ENCODE results near the gene SIGLEC12. TPM values are rescaled to one million over a fixed set of nuclear protein-coding genes. Genes with fewer than 3 reads are reported as not detected.

Gene SIGLEC12
- total and polyA plus RNA-seq, 9 of the 15 experiments (the other 6 are each of a cell fraction or from before 2014, with no cell fraction given) = 0.08 to 1.3 (median 0.54) TPM

- TF ChIP-seq PRPF4 (IDR thresholded peaks at IDR 0.05; ENCODE audit: insufficient read depth, low read depth, low read length, poor library complexity, severe bottlenecking) = no peak
- TF ChIP-seq PREB (CRISPR knock-in tag; IDR thresholded peaks at IDR 0.05) = no peak
- TF ChIP-seq JUND (IDR thresholded peaks at IDR 0.05; ENCODE audit: borderline replicate concordance, low read depth, low read length) = peak; percentile 85
- TF ChIP-seq JUND (tag; IDR thresholded peaks at IDR 0.05; ENCODE audit: borderline replicate concordance, low read depth, low read length) = peak; percentile 80; the same call in 2 of the 3 replicates
- TF ChIP-seq KDM4B (IDR thresholded peaks at IDR 0.05; ENCODE audit: borderline replicate concordance in 2 of 2, low read depth in 1 of 2) = no peak
- TF ChIP-seq FOXJ2 (tag; IDR thresholded peaks at IDR 0.05) = no peak
- TF ChIP-seq SOX6 (IDR thresholded peaks at IDR 0.05) = no peak
- no peak for TF ChIP-seq PTTG1 (tag; IDR thresholded peaks at IDR 0.05; ENCODE audit: low read depth)
- TF ChIP-seq VEZF1 (CRISPR knock-in tag; IDR thresholded peaks at IDR 0.05) = peak; percentile 8; the same call in 1 of the 2 replicates
- peak; percentile 76 for TF ChIP-seq ETV1 (tag; conservative IDR thresholded peaks at IDR 0.05; ENCODE audit: low read depth)
- peak; percentile 19 for TF ChIP-seq MAFK (IDR thresholded peaks at IDR 0.05; ENCODE audit: low read length)
- TF ChIP-seq NR2C2 (CRISPR knock-in tag; IDR thresholded peaks at IDR 0.05) = no peak
- TF ChIP-seq NR2C2 (tag; IDR thresholded peaks at IDR 0.05) = peak; percentile 63; the same call in 1 of the 2 replicates
- 0 out of 2 replicates have a peak, but pooled peaks have one; percentile 71 for TF ChIP-seq RNF2 (IDR thresholded peaks at IDR 0.05)
- TF ChIP-seq NRF1 (conservative IDR thresholded peaks at IDR 0.05 in 1 of 2, IDR thresholded peaks at IDR 0.05 in 1 of 2) = peak; percentile 94 to 95
- TF ChIP-seq POLR2H (tag; IDR thresholded peaks at IDR 0.05; ENCODE audit: low read depth) = no peak
- TF ChIP-seq ZNF778 (CRISPR knock-in tag; IDR thresholded peaks at IDR 0.05) = no peak
- no peak for TF ChIP-seq RAD21 (CRISPR knock-in tag; conservative IDR thresholded peaks at IDR 0.05 in 1 of 2, IDR thresholded peaks at IDR 0.05 in 1 of 2)
- TF ChIP-seq ZBTB2 (IDR thresholded peaks at IDR 0.05) = peak; percentile 88; the same call in 1 of the 2 replicates
- no peak for TF ChIP-seq SNRNP70 (optimal IDR thresholded peaks at IDR 0.05; ENCODE audit: low read depth, low read length)
- TF ChIP-seq MEF2D (tag; conservative IDR thresholded peaks at IDR 0.05; ENCODE audit: low read depth) = no peak
- TF ChIP-seq L3MBTL2 (IDR thresholded peaks at IDR 0.05) = peak; percentile 68
- 0 out of 2 replicates have a peak, but pooled peaks have one; percentile 21 for TF ChIP-seq NFATC3 (IDR thresholded peaks at IDR 0.05)
- TF ChIP-seq NFE2 (IDR thresholded peaks at IDR 0.05; ENCODE audit: low read depth) = peak; percentile 63
These were observed 59.9 kb downstream of the SIGLEC12 start (continued) for GRCh38 chr19:51441410-51442390.

All from K562 (cell line).